HG02588 (cell line): Measurements from ENCODE around the gene FATE1.

Source experiments
- ATAC-seq: cut with Tn5 transposase; IDR thresholded peaks from one replicate; pipeline ENCODE4 v1.9.1; 2021; ENCODE audit warnings: mild to moderate bottlenecking, moderate library complexity; ENCODE audit not compliant: unreplicated experiment

The FATE1 gene

DNA sequence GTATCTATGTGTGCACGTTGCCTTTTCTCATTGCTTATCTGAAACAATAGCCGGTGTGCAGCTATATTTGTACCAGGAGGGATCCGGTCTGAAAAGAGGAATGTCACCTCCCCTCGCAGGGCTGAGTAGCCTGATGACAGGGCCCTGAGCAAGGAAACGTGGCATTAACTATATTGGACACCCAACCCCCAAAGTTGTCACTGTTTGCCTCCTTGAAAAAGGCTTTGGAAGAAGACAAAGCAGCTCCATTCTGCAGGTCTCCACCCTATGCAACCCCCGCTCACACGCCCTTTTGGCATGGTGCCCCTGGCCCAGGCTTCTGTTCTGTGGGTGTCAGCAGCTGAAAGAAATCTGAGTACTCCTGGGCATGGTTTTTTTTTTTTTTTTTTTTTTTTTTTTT lies 12.3 kb upstream of the FATE1 start:
- no peak for ATAC-seq

GRCh38 chrX:151704041-151704663 lies 11.7 kb upstream of the FATE1 start:
- ATAC-seq: no peak

- no peak for ATAC-seq
These were observed 7.0 kb upstream of the FATE1 start for GRCh38 chrX:151708821-151709220.

GRCh38 chrX:151710457-151710856 lies 5.4 kb upstream of the FATE1 start:
- ATAC-seq: no peak

GRCh38 chrX:151711154-151711553 lies 4.7 kb upstream of the FATE1 start:
- no peak for ATAC-seq

- no peak for ATAC-seq
These were observed 4.0 kb upstream of the FATE1 start for GRCh38 chrX:151711787-151712186.

DNA sequence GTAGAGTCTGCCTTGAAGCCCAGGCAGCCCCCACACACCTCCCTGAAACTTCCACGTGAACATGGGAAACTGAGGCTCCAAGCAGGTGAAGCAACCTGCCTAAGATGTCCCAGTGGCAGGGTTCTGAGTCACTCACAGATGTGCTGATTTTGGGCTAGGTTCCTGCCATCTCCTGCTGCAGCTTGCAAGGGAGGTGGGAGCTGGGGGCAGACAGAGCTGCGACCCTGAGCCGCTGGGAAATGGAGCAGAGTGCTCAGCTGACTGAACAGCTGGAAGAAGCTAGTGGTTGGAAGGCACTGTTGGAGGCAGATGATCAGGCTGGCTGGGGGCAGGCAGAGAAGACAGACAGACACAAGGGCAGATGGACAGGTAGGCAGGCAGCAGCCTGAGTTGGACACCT lies 3.6 kb upstream of the FATE1 start:
- no peak for ATAC-seq

DNA sequence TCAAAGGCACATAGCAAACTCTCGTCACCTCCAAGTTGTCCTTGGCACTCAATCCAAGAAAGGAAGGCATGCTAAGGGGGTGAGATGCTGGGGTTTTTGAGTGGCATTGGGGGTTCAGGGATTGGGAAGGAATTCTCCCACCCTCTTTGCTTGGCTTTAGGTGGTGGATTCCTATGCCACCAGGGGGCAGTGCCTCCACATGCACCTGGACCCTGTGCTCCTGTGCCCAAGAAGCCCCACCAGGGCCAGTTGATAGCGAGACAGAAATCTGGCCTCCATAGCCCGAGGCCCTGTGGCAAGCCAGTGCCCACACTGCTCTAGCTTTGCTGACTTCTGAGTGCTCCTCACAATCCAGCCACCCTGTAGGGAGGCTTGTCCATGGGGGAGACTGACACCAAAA lies 2.0 kb upstream of the FATE1 start:
- ATAC-seq: no peak

- ATAC-seq: no peak
These were observed 1.5 kb upstream of the FATE1 start for GRCh38 chrX:151714362-151714761.

GRCh38 chrX:151722241-151722846 lies 6.5 kb downstream of the FATE1 start:
- no peak for ATAC-seq

DNA sequence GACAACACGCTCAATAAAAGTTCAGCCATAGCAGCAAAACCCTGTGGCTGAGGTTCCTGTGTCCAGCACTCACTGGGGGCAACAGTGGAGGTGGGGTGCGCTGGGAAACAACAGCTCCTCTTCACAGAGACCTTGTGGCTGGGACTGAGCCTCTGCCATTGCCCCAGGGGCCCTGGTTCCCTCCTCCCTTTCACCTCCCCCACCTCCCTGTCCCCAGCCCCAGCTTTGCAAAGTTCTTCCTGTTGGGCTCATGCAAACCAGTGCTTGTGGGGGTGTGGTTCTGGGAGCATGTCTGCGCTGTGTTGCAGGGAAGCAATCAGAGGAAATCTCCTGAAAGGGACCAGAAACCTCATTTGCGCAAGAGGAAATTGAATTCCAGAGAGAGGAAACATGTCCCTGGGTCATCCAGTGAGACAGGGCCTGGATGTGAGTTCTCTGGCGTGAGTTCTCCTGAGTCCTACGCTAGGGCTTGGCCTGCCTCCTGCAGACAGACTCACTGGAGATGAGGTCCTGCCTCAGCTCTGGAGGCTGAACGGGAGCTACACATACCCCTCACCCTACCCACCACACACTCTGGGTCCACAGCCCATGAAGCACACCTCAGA lies 7.4 kb downstream of the FATE1 start:
- no peak for ATAC-seq

DNA sequence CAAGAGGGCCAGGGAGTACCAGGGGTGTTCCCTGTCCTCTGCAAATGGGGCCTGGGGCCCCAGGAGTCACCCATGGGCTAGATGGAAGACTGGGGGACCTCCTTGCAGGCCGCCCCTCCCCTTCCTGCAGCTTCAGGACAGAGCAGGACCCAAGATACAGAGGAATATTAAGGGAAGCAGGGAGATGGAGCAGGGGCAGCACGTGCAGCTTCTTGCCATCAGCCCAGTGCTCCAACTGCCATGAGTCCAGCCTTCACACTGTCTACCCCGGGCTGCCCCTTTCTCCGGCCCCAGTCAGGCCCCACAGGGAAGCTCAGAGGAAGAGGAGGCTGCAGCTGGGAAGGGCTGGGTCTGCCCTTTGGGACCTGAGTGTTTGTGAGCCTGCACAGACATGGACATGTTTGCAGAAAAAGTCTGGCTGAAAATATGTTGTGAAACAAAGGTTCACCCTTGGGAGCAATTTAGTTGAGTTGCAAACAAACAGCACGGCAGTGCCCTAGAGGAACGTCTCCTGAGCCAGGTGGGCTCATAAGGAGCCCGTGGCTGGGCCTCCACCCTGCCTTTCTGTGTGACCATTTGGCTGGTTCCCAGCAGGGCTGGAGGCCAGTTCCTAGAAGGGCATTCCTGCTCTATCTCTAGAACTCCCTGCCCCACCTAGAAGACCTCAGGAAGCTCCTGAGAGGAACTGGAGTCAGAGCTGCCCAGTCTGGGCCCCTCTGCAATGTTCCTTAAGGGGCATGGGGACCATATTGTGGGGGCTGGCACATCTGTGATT lies 8.9 kb downstream of the FATE1 start:
- ATAC-seq: no peak

- ATAC-seq: no peak
These were observed 9.4 kb downstream of the FATE1 start for GRCh38 chrX:151725338-151725614.

DNA sequence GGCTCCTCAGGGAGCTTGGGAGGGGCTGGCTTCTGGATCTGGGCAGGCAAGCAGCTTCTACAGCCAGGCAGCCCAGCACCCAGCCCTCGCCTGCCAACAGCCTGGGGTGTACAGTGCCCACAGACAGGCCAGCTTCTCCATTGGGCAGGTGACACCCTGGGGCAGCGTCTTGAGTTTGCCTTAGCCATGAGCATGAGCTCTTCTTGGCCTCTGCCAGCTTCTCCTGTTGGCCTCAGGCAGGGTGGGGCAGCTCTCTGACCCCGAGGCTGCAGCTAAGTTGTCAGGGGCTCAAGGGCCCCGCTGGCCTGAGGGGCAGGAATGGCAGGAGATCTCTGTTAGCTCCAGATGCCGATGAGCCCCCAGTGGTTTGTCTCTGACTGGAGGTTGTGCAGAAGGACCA lies 10.9 kb downstream of the FATE1 start:
- no peak for ATAC-seq

DNA sequence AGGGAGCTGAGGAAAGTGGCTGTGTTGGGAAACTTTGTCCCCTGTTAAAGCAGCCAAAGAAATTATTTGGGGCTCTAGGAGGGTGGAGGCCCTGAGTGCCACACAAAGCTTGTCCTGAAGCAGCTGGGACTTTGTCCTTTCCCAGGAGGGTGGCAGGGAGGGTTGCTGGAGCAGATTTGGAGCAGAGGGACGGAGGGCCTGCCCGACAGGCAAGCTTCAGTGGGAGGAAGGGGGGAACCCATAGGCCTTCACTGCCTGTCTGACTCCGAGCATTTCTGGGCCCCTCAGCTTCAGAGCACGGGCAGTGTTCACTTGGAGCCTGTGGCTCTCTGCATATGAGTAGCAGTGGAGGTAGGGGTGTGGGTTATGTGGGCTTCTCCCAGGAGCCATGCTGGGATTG lies 11.5 kb downstream of the FATE1 start:
- ATAC-seq: no peak

DNA sequence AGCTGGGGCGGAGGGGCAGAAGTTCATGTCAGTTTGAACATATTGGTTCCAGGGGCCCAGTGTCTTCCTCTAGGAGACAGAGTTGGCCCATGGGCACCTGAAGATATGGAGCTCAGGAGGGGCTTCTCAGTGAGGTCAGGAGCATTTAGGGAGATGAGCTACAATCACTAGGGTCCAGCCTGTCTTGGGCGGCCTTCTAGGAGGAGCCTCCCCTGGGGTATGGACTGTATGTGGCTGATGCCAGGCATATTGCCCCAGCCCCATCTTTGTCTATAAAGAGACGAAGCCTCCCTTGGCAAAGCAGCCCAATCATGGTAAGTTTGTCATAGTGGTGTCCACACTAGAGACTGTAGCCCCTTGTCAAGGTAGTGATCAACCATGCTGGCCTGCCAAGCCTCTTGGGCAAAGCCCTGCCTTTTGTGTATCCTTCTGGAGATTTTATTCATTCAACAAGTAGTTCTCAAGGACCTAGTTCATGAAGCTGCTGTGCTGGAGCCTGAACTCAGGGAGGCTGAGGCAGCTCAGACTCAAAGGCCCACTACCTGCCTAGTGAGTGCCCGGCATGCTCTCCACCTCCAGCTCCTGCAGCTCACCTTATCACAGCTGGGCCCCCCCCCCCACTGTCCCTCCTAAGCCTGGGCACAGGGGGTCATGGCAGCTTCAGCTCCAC lies 13.4 kb downstream of the FATE1 start:
- ATAC-seq: no peak

GRCh38 chrX:151734446-151734845 lies 18.6 kb downstream of the FATE1 start, which contains the start of gene CNGA2:
TSS of gene CNGA2 (plus strand) at chrX:151734746. CDS start at chrX:151738484, 3,738 bp downstream.
- ATAC-seq: no peak

- no peak for ATAC-seq
These were observed 19.4 kb downstream of the FATE1 start for GRCh38 chrX:151735219-151735618.

GRCh38 chrX:151736685-151737084 lies 20.9 kb downstream of the FATE1 start:
- ATAC-seq: no peak

DNA sequence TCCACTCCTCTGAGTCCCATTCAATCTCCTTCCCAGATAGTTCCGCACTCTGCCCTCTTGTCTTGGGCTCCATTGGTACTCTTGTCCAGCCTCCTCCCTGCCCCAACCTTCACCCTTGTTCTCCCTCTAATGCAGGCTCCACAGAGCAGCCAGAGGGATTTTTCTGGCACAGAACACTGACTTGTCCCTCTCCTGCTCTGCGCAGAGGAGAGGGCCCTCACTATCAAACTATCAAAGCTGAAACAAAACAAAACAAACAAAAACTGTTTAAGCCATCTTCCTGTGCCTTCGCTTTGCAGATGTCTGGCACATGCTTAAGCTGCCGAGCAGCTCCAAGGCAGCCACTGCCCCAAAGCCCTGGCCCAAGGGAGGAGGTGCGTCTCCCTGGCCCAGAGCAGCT lies 21.7 kb downstream of the FATE1 start:
- ATAC-seq: no peak

- no peak for ATAC-seq
These were observed 22.9 kb downstream of the FATE1 start for GRCh38 chrX:151738751-151739150.
